Stimulated activated CD4-positive, alpha-beta T cell treated with anti-CD3 and anti-CD28 coated beads, TNF-alpha, amount 100 ng/mL, for 24 hours (primary cell): ENCODE measurements around the gene DENND1A.

Source experiments
- DNase-seq, 3 experiments: peaks; one replicate each; pipeline ENCODE4 v3.0.0-alpha.2; 2020; ENCODE audit warnings: low read depth in 3 of 3

Gene DENND1A

GRCh38 chr9:123615381-123615780 lies 314.5 kb downstream of the DENND1A start:
- no peak for DNase-seq

GRCh38 chr9:123614306-123615263 lies 315.3 kb downstream of the DENND1A start:
- no peak for DNase-seq

- DNase-seq = no peak
Measured at GRCh38 chr9:123611226-123611625, 318.7 kb downstream of the DENND1A start.

- no peak for DNase-seq
Measured at GRCh38 chr9:123609844-123610243, 320.1 kb downstream of the DENND1A start.

GRCh38 chr9:123608104-123608503 lies 321.8 kb downstream of the DENND1A start:
- DNase-seq = no peak

- DNase-seq = no peak
Measured at GRCh38 chr9:123607479-123607878, 322.4 kb downstream of the DENND1A start.

GRCh38 chr9:123606141-123606540 lies 323.8 kb downstream of the DENND1A start:
- DNase-seq = no peak

- no peak for DNase-seq
Measured at GRCh38 chr9:123605286-123605685, 324.6 kb downstream of the DENND1A start.

- DNase-seq = no peak
Measured at GRCh38 chr9:123604861-123605260, 325.1 kb downstream of the DENND1A start.

GRCh38 chr9:123601828-123602227 lies 328.1 kb downstream of the DENND1A start:
- DNase-seq = no peak

- no peak for DNase-seq
Measured at GRCh38 chr9:123599781-123600180, 330.1 kb downstream of the DENND1A start.

- no peak for DNase-seq
Measured at GRCh38 chr9:123597876-123598556, 331.9 kb downstream of the DENND1A start.

GRCh38 chr9:123597048-123597447 lies 332.9 kb downstream of the DENND1A start:
- DNase-seq = no peak

GRCh38 chr9:123591283-123591682 lies 338.6 kb downstream of the DENND1A start:
- DNase-seq = no peak

GRCh38 chr9:123590499-123590898 lies 339.4 kb downstream of the DENND1A start:
- DNase-seq = no peak

GRCh38 chr9:123589361-123590239 lies 340.3 kb downstream of the DENND1A start:
- no peak for DNase-seq

GRCh38 chr9:123586275-123586674 lies 343.7 kb downstream of the DENND1A start:
- DNase-seq = no peak

GRCh38 chr9:123584202-123585176 lies 345.4 kb downstream of the DENND1A start:
- no peak for DNase-seq

- DNase-seq = no peak
Measured at GRCh38 chr9:123583646-123584045, 346.3 kb downstream of the DENND1A start.

GRCh38 chr9:123571240-123571639 lies 358.7 kb downstream of the DENND1A start:
- DNase-seq = no peak
